Activated naive CD4-positive, alpha-beta T cell treated with anti-CD3 and anti-CD28 coated beads, Interleukin-2, amount 10 ng/mL, durations not matched to agents 7 days and 5 days (primary cell): ENCODE data around the gene RNH1.

Experiments used
- CTCF ChIA-PET: fragments of 350-600 bp; sonication (Branson Sonifier 250); formaldehyde crosslinking; loops from one replicate; lab custom pipeline; 2021; ENCODE audit warnings: antibody characterized with exemption; lab: Charles Lee
- DNase-seq: peaks from one replicate; pipeline ENCODE4 v3.0.0-alpha.2; 2020
- H3K27ac Mint-ChIP-seq: one replicate; pipeline ENCODE4 v1.8.0; 2021; ENCODE audit warnings: mild to moderate bottlenecking, moderate library complexity, mixed read lengths
- H3K27me3 Mint-ChIP-seq: one replicate; pipeline ENCODE4 v1.8.0; 2021; ENCODE audit warnings: mild to moderate bottlenecking, mixed read lengths
- H3K36me3 Mint-ChIP-seq: one replicate; pipeline ENCODE4 v1.8.0; 2021; ENCODE audit warnings: mixed read lengths
- H3K4me1 Mint-ChIP-seq: one replicate; pipeline ENCODE4 v1.8.0; 2021; ENCODE audit warnings: mixed read lengths
- H3K4me3 Mint-ChIP-seq: one replicate; pipeline ENCODE4 v1.8.0; 2021; ENCODE audit warnings: mild to moderate bottlenecking, moderate library complexity, mixed read lengths
- H3K9me3 Mint-ChIP-seq: one replicate; pipeline ENCODE4 v1.8.0; 2021; ENCODE audit warnings: mixed read lengths

RNH1 gene

DNA sequence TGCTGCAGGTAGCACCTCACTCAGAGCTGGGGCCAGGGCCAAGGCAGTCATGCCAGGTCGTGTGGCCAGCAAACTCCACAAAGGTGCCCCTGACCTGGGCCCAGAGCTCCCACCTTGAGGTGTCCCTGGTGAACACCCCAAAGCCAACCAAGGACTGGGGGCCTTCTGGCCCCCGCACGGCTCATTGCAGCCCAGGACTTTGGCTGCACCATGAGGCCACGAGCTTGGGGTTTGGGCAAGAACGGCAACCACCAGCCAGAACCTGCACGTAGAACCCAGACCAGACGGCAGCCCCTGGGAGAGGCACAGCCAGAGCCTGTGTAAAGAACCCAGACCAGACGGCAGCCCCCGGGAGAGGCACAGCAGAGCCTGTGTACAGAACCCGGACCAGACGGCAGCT lies 38.1 kb upstream of the RNH1 start:
- no peak for DNase-seq
- no peaks in the 10 kb centered on the region for H3K4me1 Mint-ChIP-seq
- no peaks in the 10 kb centered on the region for H3K9me3 Mint-ChIP-seq
- no peaks in the 10 kb centered on the region for H3K36me3 Mint-ChIP-seq
- peaks cover 12% of the 10 kb centered on the region for H3K27me3 Mint-ChIP-seq
- no peak overlapping the region for H3K4me3 Mint-ChIP-seq
- CTCF ChIA-PET, result interaction anchor here (0.5 to 0.7 kb wide), 2 partner anchors 26 to 184 kb away, joined by 3 read pairs; no protein-coding TSS in a partner anchor
- H3K27ac Mint-ChIP-seq, result no peak overlapping the region

DNA sequence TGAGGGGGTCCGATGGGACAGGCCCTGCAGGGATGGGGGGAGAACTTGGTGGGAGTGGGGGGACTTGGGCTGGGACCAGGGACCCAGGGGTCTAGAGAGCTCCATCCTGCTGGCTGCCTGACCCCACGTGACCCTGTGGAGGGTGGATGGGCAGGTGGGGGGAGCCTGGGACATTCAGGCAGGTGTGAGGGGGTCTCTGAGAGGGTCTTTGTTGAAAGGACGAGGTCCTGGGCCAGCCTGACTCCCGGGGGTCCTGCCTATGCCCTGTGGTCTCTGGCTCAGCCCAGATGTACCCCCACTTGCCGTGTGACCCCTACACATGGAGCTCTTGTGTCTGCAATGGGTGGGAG lies 37.8 kb upstream of the RNH1 start:
- Mint-ChIP-seq H3K4me1 (no peaks in the 10 kb centered on the region), H3K27me3 (peaks cover 16% of the 10 kb centered on the region), H3K4me3 (no peak overlapping the region), H3K27ac (no peak overlapping the region), H3K36me3 (no peaks in the 10 kb centered on the region), H3K9me3 (no peaks in the 10 kb centered on the region)
- no peak for DNase-seq
- CTCF ChIA-PET, result interaction anchor here (0.5 to 0.7 kb wide), 2 partner anchors 26 to 184 kb away, joined by 3 read pairs; no protein-coding TSS in a partner anchor

DNA sequence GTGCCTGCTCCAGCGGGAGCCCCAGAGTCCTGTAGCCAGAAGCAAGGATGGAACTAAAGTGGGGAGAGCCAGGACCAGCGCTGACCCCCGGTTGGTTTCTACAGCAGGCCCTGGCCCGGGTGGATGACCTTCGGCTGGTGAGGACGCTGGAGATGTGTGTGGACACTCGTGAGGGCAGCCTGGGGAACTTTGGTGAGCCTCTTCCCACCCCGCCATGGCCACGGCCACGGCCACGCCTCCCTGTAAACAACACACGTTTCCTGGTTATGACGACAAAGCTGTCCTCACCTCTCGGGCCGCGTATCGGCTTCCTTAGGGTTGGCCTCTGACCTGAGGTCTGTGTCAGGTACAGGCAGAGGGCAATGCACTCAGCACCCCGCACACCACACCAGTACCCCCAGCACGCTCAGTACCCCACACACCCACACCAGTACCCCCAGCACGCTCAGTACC lies 34.4 kb upstream of the RNH1 start:
- no peak overlapping the region for H3K27ac Mint-ChIP-seq
- H3K36me3 Mint-ChIP-seq, result no peaks in the 10 kb centered on the region
- CTCF ChIA-PET, result no interaction called here
- H3K4me3 Mint-ChIP-seq, result no peak overlapping the region
- no peaks in the 10 kb centered on the region for H3K9me3 Mint-ChIP-seq
- no peak for DNase-seq
- H3K27me3 Mint-ChIP-seq, result peaks cover 29% of the 10 kb centered on the region
- H3K4me1 Mint-ChIP-seq, result peaks cover 17% of the 10 kb centered on the region

DNA sequence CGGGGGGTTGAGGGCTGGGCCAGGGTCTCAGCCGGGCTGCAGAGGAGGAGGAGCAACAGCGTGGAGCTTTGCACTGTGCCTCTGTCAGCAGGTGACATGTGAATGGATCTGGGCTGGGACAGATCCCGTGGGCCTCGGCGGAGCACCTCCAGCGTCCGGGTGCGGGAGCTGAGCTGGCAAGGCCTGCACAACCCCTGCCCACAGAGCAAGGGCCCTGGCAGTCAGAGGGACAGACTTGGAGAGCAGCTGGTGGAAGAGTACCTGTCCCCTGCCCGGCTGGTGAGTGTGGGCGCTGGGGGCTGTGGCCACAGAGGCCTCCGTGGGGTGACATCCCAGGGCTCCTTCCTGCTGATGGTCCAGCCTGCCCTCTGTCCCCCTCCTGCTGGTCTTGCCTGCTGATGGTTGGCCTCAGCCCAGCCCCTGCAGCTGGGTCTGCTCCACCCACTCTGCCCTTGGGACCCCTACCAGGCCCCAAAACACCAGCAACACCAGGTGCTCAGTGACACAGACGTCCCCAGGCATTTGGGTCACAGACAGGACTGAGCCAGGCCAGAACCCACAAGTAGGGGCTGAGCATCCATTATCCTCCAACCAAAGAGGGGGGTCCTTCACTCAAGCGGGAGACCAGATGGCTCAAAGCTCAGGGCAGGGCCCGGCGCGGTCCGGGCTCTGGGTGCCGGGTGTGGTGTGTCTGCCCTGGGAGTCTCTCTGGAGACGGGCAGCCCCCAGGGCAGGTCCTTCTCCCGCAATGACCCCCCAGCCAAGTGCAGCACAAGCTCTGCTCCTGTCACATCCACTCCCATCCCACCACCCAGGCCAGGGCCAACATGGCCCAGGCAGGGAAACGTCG lies 33.8 kb upstream of the RNH1 start:
- H3K36me3 Mint-ChIP-seq, result no peaks in the 10 kb centered on the region
- H3K4me3 Mint-ChIP-seq, result no peak overlapping the region
- CTCF ChIA-PET, result no interaction called here

DNA sequence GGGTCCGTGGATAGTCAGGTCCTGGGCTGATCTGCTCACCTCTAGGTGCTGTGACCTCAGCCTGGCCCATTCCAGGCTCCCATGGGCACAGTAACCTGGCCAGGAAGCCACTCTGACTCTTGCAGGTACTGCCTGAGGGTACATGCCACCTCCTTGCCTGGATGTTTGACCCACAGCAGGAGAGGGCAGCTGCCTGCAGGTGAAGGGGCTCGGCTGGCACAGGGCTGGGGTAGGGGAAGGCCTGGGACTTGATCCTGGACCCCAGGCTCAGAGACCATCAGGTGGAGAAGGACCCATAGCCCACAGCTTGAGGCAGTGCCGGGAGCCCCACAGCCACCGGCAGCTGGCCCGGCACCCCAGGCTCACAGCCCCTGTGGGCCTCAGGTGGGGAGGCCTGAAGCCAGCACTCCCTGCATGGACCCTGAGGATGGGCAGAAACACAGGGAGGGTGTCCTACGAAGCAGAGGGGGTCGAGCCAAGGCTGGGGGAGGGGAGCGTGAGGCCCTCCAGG lies 33.0 kb upstream of the RNH1 start:
- Mint-ChIP-seq H3K27ac (no peak overlapping the region), H3K36me3 (no peaks in the 10 kb centered on the region), H3K27me3 (peaks cover 32% of the 10 kb centered on the region), H3K9me3 (no peaks in the 10 kb centered on the region), H3K4me3 (no peak overlapping the region), H3K4me1 (peaks cover 22% of the 10 kb centered on the region)
- DNase-seq, result no peak
- CTCF ChIA-PET, result no interaction called here

More for the DNA sequence above, 33.8 kb upstream of the RNH1 start:
- no peaks in the 10 kb centered on the region for H3K9me3 Mint-ChIP-seq
- no peak for DNase-seq
- peaks cover 22% of the 10 kb centered on the region for H3K4me1 Mint-ChIP-seq
- peaks cover 32% of the 10 kb centered on the region for H3K27me3 Mint-ChIP-seq
- no peak overlapping the region for H3K27ac Mint-ChIP-seq

DNA sequence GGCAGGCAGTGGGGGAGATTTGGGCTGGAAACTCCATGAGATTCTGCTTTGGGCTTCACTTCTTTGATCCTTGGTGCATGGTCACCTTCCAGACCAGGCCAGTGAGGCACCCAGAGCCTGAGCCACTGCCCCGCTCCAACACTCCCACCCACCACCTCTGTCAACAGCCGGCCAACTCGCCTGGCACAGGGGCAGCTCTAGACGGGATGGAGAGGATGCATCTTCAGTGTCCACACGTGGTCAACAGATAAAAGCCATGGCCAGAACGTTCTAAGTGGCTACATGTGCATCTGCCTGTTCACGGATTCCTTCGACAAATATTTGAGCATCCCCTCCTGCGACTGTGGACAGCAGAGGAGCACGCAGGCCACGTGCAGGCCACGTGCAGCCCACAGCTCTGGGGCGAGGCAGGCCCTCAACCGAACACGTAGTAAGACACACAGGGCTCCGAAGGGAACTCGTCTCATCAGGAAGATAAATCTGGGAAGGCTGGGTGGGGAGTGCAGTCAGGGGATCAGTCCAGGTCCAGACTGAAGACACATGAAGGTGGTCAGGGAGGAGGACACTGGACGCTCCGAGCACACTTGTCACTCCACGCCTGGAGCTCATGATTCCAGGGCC lies 31.5 kb upstream of the RNH1 start:
- no peaks in the 10 kb centered on the region for H3K9me3 Mint-ChIP-seq
- peaks cover 3% of the 10 kb centered on the region for H3K36me3 Mint-ChIP-seq
- H3K27ac Mint-ChIP-seq, result peak overlapping the region; percentile 19
- H3K4me1 Mint-ChIP-seq, result peaks cover 25% of the 10 kb centered on the region
- CTCF ChIA-PET, result no interaction called here
- DNase-seq, result no peak
- H3K27me3 Mint-ChIP-seq, result peaks cover 30% of the 10 kb centered on the region
- peak overlapping the region; percentile 52 for H3K4me3 Mint-ChIP-seq

DNA sequence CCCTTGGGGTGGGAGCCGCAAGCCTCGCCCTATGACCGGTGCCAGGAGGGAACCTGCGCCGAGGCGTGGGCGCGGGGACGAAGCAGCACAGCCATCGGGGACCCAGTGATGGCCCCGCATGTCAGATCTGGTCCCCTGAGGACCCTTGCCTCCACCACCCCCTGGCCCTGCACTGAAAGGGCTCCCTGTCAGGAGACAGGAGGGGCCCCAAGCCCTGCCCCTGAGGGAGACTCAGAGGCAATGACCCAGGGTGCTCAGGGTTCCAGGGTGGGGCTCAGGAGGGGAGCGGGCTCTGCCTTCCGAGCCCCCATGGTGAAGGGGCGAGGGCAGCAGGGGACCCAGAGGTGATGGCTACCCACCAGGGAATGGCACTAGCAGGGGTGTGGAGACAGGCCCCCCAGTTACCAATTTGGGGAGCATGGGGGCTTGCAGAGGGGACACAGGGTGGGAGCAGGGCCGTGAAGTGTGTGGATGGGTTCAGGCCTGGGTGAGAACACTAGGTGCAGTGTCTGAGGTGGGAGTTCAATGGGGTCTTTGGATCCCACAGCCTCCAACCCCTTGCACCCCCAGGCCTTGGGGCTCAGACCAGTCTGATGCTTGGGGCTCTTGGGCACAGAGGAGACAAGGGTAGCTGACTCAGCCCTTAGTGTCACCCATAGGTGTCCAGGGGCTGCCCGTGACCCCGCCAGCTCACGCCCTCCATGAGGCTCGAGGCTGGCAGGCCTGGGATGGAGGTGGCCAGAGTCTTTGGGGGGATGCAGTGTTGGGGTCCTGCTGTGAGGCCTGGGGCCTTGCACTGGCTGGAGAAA lies 30.8 kb upstream of the RNH1 start:
- Mint-ChIP-seq H3K4me1 (peaks cover 25% of the 10 kb centered on the region), H3K27ac (peak overlapping the region; percentile 55), H3K27me3 (peaks cover 29% of the 10 kb centered on the region), H3K4me3 (peak overlapping the region; percentile 52), H3K9me3 (no peaks in the 10 kb centered on the region), H3K36me3 (peaks cover 3% of the 10 kb centered on the region)
- DNase-seq, result no peak
- CTCF ChIA-PET, result no interaction called here

DNA sequence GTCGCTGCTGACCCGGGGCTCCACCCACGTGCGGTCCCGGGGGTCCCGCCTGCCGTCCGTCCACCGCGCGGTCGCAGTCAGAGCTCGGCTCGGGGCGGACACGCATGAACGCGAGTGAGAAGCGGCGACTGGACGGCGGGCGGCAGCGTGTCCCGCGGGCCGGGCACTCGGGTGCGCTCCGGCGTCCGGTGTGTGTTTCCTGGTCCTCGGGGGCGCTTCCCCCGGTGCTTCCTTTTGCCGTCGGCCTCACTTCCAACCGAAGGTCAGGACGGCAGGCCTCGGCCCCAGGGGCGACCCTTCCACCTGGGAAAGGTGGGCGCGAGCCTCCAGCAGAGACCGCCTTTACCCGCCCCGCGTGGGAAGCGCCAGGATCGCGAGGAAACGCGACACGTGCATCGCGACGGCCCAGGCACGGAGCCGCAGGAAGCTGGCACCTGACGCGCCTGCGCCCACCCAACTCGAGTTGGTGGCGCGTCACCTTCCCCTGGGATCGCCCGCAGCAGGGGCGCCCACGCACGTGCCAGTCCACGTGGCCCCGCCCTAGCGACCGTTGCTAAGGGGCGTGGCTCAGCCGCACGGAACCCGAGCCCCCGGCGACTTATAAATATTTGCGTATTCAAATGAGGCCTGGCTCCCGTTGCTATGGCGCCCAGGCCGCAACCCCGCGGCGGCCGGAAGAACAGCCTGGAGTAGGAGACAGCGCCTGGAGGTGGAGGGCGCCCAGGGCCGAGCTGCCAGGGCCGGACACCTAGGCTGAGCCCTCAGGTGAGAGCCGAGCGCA lies 30.0 kb upstream of the RNH1 start, which contains the start of gene LRRC56:
Gene LRRC56, plus strand, starts transcription at position 687 of the 781 bp plus-strand sequence. CDS start 3,158 bp downstream, outside the sequence.
- Mint-ChIP-seq H3K9me3 (no peaks in the 10 kb centered on the region), H3K27me3 (peaks cover 29% of the 10 kb centered on the region), H3K4me1 (peaks cover 25% of the 10 kb centered on the region), H3K27ac (peak within 1 kb of the TSS; percentile 94), H3K36me3 (peaks cover 4% of the 10 kb centered on the region), H3K4me3 (peak within 1 kb of the TSS; percentile 86)
- DNase-seq, result peak; percentile 91
- CTCF ChIA-PET, result interaction anchor here (1.7 kb wide), 1 partner anchor 17 kb away, joined by 4 read pairs; no protein-coding TSS in a partner anchor

DNA sequence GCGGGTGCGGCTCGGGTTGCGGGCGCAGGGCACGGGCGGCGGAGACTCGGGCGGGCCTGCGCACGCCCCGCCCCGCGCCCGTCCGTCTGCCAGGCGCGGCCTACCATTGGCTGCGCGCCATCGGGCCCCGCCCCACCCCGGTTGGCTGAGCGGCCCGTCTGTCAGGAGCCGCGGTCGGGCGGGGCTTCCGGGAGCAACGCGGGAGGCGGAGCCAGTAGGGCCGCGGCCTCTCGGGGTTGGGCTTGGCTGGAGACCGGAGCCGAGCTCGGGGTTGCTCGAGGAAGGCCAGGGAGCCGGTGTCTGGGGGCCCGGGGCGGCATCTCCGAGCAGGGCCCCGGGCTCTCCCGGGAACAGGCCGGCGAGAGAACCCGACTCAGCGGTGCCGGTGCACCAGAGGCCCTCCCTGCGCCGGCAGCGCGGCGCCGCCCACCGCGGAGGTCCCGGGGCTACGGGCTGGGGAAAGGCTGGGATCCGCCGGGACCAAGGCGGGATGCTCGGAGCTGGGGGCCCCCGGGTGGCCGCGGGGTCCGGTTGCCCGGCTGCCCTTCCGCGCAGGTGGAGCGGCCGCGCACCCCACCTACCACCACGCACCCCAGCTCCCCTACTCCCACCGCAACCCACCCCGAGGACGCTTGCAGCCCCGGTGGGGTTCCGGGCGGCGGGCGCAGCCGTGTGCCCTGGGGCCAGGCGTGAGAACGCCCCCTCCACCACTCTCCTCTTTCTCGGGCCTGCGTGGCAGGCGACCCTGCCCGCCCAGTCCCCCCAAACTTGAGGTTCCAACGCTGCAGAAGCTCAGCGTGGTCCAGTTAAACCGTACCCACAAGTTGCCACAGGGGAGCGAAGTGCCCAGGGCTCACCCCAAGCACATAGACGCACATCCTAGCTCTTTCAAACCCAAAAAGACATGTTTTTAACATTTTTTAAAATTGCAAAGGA lies 28.7 kb upstream of the RNH1 start, which contains the start of gene HRAS:
Gene HRAS, minus strand, starts transcription at position 58 of the 936 bp plus-strand sequence.
- no peaks in the 10 kb centered on the region for H3K9me3 Mint-ChIP-seq
- peak within 1 kb of the TSS; percentile 86 for H3K4me3 Mint-ChIP-seq
- H3K36me3 Mint-ChIP-seq, result peaks cover 8% of the 10 kb centered on the region
- peaks cover 29% of the 10 kb centered on the region for H3K27me3 Mint-ChIP-seq
- peaks cover 25% of the 10 kb centered on the region for H3K4me1 Mint-ChIP-seq
- CTCF ChIA-PET, result interaction anchor here (0.8 to 1.7 kb wide), 4 partner anchors 13 to 105 kb away, joined by 3 to 4 read pairs (median 3); no protein-coding TSS in a partner anchor
- peak; percentile 95 for DNase-seq
- H3K27ac Mint-ChIP-seq, result peak within 1 kb of the TSS; percentile 94

DNA sequence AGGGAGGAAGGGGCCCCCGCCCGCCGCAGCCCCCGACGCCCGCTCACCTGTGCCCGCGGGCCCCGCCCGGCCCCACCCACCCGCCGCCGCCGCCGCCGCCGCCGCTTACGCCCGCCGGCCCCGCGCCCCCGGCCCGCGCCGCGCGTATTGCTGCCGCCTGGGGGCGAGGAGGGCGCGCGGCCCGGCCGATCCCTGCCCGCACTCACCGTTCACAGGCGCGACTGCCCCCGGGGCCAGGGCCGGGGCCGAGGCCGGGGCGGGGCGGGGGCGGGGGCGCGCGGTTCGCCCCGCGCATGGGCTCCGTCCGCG lies 28.1 kb upstream of the RNH1 start:
- no peak overlapping the region for H3K4me3 Mint-ChIP-seq
- peaks cover 8% of the 10 kb centered on the region for H3K36me3 Mint-ChIP-seq
- H3K4me1 Mint-ChIP-seq, result peaks cover 25% of the 10 kb centered on the region
- CTCF ChIA-PET, result interaction anchor here (1.5 kb wide), 1 partner anchor 106 kb away, joined by 3 read pairs; no protein-coding TSS in a partner anchor
- DNase-seq, result no peak
- no peak overlapping the region for H3K27ac Mint-ChIP-seq
- peaks cover 29% of the 10 kb centered on the region for H3K27me3 Mint-ChIP-seq
- no peaks in the 10 kb centered on the region for H3K9me3 Mint-ChIP-seq

DNA sequence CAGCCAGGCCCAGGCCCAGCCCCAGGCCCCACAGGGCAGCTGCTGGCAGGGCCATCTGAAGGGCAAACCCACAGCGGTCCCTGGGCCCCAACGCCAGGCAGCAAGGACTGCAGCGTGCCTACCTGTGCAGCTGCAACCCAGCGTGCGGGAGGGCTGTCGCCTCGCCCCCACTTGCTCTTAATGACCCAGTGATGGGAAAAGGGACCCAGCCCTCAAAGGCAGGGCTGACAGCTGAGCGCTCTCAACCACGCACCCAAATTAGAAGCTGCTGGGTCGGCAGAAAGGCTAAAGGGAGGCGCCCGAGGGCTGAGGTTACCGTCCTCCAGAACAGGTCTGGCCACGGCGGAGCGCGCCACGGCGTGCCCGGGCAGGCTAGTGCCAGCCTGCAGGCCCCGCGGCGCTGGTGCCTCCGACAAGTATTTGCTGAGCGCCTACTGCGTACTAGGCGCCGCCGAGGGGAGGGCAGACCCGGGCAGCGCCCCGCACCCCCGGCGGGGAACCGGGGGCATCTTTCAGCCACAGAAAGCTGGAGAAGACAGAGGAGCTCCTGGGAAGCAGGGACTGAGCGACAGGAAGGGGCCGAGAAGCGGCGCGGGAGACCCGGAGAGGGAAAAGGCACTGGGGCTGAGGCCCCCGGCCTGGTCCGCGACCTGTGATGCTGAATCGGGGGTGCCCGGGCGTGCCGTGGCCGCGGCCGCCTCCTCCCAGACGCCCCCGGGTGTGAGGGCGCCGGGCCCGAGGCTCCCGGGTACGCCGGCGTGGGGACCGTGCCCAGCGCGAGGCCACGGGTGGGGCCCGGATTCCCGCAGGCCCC lies 27.6 kb upstream of the RNH1 start:
- H3K4me1 Mint-ChIP-seq, result peaks cover 25% of the 10 kb centered on the region
- peak overlapping the region; percentile 76 for H3K27ac Mint-ChIP-seq
- H3K4me3 Mint-ChIP-seq, result peak overlapping the region; percentile 74
- peaks cover 8% of the 10 kb centered on the region for H3K36me3 Mint-ChIP-seq
- CTCF ChIA-PET, result interaction anchor here (1.5 kb wide), 1 partner anchor 106 kb away, joined by 3 read pairs; no protein-coding TSS in a partner anchor
- peaks cover 23% of the 10 kb centered on the region for H3K27me3 Mint-ChIP-seq
- peak; percentile 39 for DNase-seq
- no peaks in the 10 kb centered on the region for H3K9me3 Mint-ChIP-seq
